Measurements from ENCODE around the gene COPB1.

GRCh38 chr11:14423633-14424032 lies 76.0 kb downstream of the COPB1 start:
- no peak for TF ChIP-seq POLR2A (IDR thresholded peaks at IDR 0.05; ENCODE audit: low read length)
- TF ChIP-seq GATA1 (IDR thresholded peaks at IDR 0.05; ENCODE audit: low read depth, low read length): no peak

All from erythroblast (primary cell).